BLaER1 treated with 17β-estradiol and CSF1 and Interleukin-3, amounts not matched to agents 10 nM and 100 nM (cell line): ENCODE data around the gene ADK.

Experiments
- H3K27ac ChIP-seq, 11 experiments: shearing (Covaris generic); formaldehyde crosslinking; 2 replicates each; pipeline ENCODE4 v1.8.1; 2022
- H3K27me3 ChIP-seq, 11 experiments: shearing (Covaris generic); formaldehyde crosslinking; 2 replicates each; pipeline ENCODE4 v1.8.1; 2022
- H3K36me3 ChIP-seq, 11 experiments: shearing (Covaris generic); formaldehyde crosslinking; 2 replicates each; pipeline ENCODE4 v1.8.1; 2022
- H3K4me1 ChIP-seq, 10 experiments: shearing (Covaris generic); formaldehyde crosslinking; 2 replicates each; pipeline ENCODE4 v1.8.1; 2022
- H3K4me2 ChIP-seq, 11 experiments: shearing (Covaris generic); formaldehyde crosslinking; 2 replicates each; pipeline ENCODE4 v1.8.1; 2022
- H3K4me3 ChIP-seq, 10 experiments: shearing (Covaris generic); formaldehyde crosslinking; 2 replicates each; pipeline ENCODE4 v1.8.1; 2022
- H3K9ac ChIP-seq, 11 experiments: shearing (Covaris generic); formaldehyde crosslinking; 2 replicates each; pipeline ENCODE4 v1.8.1; 2022
- H3K9me3 ChIP-seq, 11 experiments: shearing (Covaris generic); formaldehyde crosslinking; replicated peaks in 1 of 11; 2 replicates each; pipeline ENCODE4 v1.8.1; 2022
- H4K20me1 ChIP-seq, 11 experiments: shearing (Covaris generic); formaldehyde crosslinking; 2 replicates each; pipeline ENCODE4 v1.8.1; 2022
- Cebpa-rat ChIP-seq, 11 experiments: shearing (Covaris generic); IDR thresholded peaks; 2 replicates each; pipeline ENCODE4 v1.8.1; 2022

The ADK gene

DNA sequence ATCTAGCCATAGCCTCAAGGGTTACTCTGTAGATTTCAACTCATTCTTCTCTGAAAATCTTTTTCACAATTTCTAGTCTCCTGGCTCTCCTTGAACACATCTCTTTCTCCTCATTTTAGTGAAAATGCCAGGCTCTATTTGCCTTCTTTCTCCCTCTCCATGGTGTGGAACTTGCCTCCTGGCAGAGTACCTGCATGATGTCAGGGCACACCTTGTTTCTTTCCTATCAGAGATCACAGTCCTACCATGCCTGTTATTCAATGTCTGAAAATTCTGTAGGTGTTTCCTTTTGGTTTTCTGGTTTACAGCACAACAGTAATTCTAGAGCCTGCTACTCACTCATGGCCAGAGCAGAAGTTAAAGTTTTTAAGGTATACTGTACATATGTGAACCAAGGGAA, 237.8 kb downstream of the ADK start:
- Histone ChIP-seq H3K4me2 (no peak overlapping the region), H3K36me3 (peaks cover 0 to 22% (median 4%) of the 10 kb centered on the region in 11 experiments; a peak in 10 of 22 replicates), H3K9ac (no peak overlapping the region), H3K27ac (no peak overlapping the region), H3K9me3 (no peaks in the 10 kb centered on the region), H4K20me1 (peaks cover 0 to 14% (median 0%) of the 10 kb centered on the region in 11 experiments; a peak in 2 of 22 replicates), H3K4me3 (no peak overlapping the region), H3K4me1 (peaks cover 0 to under 1% (median 0%) of the 10 kb centered on the region in 10 experiments; a peak in 1 of 20 replicates), H3K27me3 (no peaks in the 10 kb centered on the region)
- no peak for TF ChIP-seq Cebpa-rat (IDR thresholded peaks at IDR 0.05)

DNA sequence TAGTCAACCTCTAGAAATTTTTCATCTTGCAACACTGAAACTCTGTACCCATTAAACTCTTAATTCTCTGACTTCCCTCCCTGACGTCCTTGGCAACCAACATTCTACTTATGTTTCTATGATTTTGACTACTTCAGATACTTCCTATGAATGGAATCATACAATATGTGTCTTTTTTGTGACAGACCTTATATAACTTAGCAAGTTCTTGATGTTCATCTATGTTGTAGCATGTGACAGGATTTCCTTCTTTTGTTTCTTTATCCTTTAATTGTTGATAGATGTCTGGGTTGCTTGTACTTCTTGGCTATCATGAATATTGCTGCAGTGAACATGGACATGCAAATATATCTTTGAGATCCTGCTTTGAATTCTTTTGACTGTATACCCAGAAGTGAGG, 240.8 kb downstream of the ADK start:
- Histone ChIP-seq H3K27ac (no peak overlapping the region), H3K9ac (no peak overlapping the region), H3K27me3 (no peaks in the 10 kb centered on the region), H3K4me3 (no peak overlapping the region), H4K20me1 (peaks cover 0 to 5% (median 0%) of the 10 kb centered on the region in 11 experiments; a peak in 1 of 22 replicates), H3K36me3 (peaks cover 3 to 47% (median 33%) of the 10 kb centered on the region in 11 experiments; a peak in 20 of 22 replicates), H3K4me2 (no peak overlapping the region), H3K9me3 (no peaks in the 10 kb centered on the region), H3K4me1 (no peaks in the 10 kb centered on the region)
- TF ChIP-seq Cebpa-rat (IDR thresholded peaks at IDR 0.05), result no peak

DNA sequence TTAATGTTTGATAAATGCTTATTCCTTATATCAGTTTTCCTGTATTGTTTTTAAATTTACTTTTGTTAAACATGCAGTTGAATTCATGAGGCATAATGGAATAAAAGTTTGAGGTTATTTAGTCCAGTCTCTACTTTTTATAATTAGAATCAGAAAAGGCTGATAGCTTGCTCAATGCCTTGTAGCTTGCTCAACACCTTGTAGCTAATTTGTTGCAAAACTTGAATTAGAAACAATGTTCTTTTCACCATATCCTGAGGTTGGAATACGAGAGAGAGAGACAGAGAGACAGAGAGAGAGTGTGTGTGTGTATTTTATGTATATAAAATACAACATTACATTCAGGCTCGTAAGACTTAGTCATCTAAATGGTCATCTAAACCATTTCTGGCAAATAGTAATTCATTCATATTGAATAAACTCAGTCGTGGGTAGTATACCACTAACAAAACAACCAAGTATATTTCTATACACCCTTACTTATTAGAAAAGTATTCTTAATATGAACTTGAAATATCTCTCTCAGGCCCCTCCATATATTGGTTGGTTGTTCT, 243.5 kb downstream of the ADK start:
- Histone ChIP-seq H3K9ac (no peak overlapping the region), H3K27me3 (no peaks in the 10 kb centered on the region), H3K4me2 (no peak overlapping the region), H3K4me3 (no peak overlapping the region), H3K4me1 (no peaks in the 10 kb centered on the region), H3K36me3 (peaks cover 3 to 42% (median 36%) of the 10 kb centered on the region in 11 experiments; a peak in 20 of 22 replicates), H4K20me1 (no peaks in the 10 kb centered on the region), H3K27ac (no peak overlapping the region), H3K9me3 (no peaks in the 10 kb centered on the region)
- TF ChIP-seq Cebpa-rat (IDR thresholded peaks at IDR 0.05), result no peak

DNA sequence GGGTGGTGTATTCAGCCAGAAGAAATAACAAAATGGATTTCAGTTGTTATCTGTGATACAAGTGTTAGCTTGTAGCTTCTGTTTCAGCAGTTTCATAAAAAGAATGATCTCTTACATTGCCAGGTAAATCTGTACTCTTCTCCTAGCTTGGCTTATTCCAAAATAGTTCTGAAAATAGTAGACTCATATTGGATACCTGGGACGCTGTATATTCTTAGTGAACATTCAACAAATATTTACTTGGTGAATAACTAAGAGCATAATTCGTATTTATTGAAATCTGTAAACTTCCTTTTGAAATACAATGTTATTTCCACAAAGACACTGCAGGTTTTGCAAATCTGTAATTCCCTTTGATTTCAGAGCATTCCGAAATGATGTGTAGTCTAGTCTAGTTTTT, 249.2 kb downstream of the ADK start:
- H3K36me3 ChIP-seq, result peaks cover 0 to 60% (median 32%) of the 10 kb centered on the region in 11 experiments; a peak in 20 of 22 replicates
- H3K4me3 ChIP-seq, result no peak overlapping the region
- no peaks in the 10 kb centered on the region for H4K20me1 ChIP-seq
- no peak for TF ChIP-seq Cebpa-rat (IDR thresholded peaks at IDR 0.05)
- H3K27ac ChIP-seq, result no peak overlapping the region
- no peaks in the 10 kb centered on the region for H3K4me1 ChIP-seq
- H3K27me3 ChIP-seq, result no peaks in the 10 kb centered on the region
- no peak overlapping the region for H3K9ac ChIP-seq
- H3K9me3 ChIP-seq, result peaks cover 0 to 12% (median 4%) of the 10 kb centered on the region in 11 experiments; a peak in 7 of 22 replicates
- H3K4me2 ChIP-seq, result no peak overlapping the region

DNA sequence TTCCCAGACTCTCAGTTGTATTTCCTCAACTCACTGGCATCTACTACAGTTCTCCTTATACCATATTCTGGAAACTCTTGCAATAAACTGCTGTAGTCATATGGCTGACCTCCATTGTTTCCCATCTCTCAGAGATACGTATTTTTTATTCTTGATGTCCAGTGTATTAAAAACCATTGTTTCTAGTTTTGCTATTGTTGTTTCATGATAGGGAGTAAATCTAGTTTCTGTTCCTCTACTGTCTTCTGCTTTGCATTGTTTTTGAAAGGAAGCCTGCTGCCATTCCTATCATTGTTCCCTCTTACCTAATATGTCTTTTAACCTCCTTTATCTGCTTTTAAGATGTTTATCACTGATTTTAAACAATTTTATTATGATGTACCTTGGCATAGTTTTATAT, 255.0 kb downstream of the ADK start:
- Histone ChIP-seq H3K27ac (0 out of 22 replicates have a peak overlapping the region, but pooled peaks of 1 of the 11 experiments have one; percentile 7), H3K27me3 (no peaks in the 10 kb centered on the region), H4K20me1 (no peaks in the 10 kb centered on the region), H3K4me3 (no peak overlapping the region), H3K4me1 (peaks cover 0 to 7% (median 0%) of the 10 kb centered on the region in 10 experiments; a peak in 2 of 20 replicates), H3K9me3 (peaks cover 0 to 25% (median 13%) of the 10 kb centered on the region in 11 experiments; a peak in 15 of 22 replicates), H3K4me2 (no peak overlapping the region), H3K36me3 (peaks cover 19 to 67% (median 42%) of the 10 kb centered on the region in 11 experiments), H3K9ac (no peak overlapping the region)
- TF ChIP-seq Cebpa-rat (IDR thresholded peaks at IDR 0.05), result no peak

DNA sequence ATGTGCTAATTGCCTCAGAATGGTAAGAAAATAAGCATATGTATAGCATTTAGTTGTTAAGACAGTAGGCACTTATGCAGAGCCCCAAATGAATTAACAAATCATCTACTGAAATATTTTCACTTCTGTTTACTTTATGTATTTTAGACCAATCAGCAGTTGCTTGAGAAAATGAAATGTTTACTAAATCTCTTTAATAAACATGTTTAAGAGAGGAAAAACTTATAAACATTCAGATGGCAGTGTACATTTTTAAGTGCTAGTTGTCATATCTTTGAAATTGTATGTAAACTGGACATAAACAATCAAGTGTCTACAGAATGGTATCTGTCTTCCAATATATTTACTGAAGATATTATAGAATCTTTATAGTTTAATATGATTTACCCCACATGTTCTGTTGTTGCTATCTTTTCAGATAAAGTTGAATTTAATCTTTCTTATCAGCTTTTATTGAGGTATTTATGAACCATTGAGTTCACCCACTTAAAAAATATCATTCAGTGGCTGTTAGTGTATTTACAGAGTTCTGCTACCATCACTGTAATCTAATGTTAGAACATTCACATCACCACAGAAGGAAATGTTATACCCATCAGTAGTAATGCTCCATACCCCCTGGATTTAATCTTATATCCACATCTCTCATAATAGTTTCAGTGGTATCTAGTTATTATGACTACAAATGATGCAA, 264.3 kb downstream of the ADK start:
- no peaks in the 10 kb centered on the region for H4K20me1 ChIP-seq
- no peak overlapping the region for H3K4me3 ChIP-seq
- H3K9me3 ChIP-seq, result peaks cover 9 to 24% (median 21%) of the 10 kb centered on the region in 11 experiments; a peak in 21 of 22 replicates
- no peak overlapping the region for H3K27ac ChIP-seq
- H3K27me3 ChIP-seq, result no peaks in the 10 kb centered on the region
- no peak overlapping the region for H3K9ac ChIP-seq
- H3K4me2 ChIP-seq, result no peak overlapping the region
- peaks cover 0 to 18% (median 10%) of the 10 kb centered on the region in 10 experiments; a peak in 14 of 20 replicates for H3K4me1 ChIP-seq
- TF ChIP-seq Cebpa-rat (IDR thresholded peaks at IDR 0.05), result no peak
- H3K36me3 ChIP-seq, result peaks cover 20 to 38% (median 31%) of the 10 kb centered on the region in 11 experiments

DNA sequence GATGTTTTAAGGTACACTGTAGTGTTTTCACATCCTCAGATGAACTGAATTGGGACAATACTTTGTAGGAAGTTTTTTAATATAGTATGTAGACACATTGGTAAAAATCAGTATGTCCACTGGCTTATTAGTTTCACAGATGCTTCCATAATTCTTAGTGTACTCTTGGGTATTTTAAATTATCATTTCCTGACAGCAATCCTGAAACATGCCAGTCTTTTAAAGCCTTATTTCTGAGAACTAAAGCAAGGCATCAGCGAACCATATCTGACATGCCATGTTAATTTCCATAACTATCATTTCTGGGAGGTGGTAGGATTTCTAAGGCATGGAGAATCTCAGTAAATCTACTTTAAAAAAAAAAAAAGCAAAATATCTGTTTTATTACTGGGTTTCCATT, 266.4 kb downstream of the ADK start:
- Histone ChIP-seq H3K4me3 (no peak overlapping the region), H3K4me1 (peaks cover 0 to 18% (median 10%) of the 10 kb centered on the region in 10 experiments; a peak in 14 of 20 replicates), H4K20me1 (no peaks in the 10 kb centered on the region), H3K27ac (no peak overlapping the region), H3K36me3 (peaks cover 7 to 29% (median 16%) of the 10 kb centered on the region in 11 experiments; a peak in 21 of 22 replicates), H3K9me3 (peaks cover 0 to 10% (median 6%) of the 10 kb centered on the region in 11 experiments; a peak in 18 of 22 replicates), H3K4me2 (no peak overlapping the region), H3K9ac (no peak overlapping the region), H3K27me3 (no peaks in the 10 kb centered on the region)
- no peak for TF ChIP-seq Cebpa-rat (IDR thresholded peaks at IDR 0.05)

DNA sequence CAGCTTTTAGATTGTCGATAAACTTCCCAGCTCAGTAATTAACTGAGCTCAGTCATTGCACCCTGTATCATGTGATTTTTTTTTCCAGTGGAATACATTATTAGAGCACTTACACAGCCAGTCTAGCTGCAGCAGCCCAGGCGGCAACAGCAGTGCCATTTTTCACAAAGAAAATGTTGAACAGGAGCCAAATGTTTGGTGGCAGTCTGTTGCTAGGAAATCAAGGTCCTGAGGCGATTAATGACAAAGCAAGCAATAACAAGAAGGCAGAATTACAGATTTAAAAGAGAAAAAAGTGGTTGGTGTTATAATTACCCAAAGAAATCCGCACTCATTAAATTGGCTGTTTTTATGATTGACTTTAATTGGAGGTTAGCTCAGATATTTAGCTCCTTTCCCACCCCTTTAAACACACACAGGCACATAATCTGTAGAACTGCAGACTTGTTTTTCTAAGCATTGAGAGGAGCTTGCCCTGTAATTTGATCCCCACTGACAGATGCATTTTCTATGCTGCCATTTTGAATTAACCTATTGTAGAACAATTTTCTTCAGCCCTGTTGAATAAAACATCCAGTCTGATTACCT, 267.4 kb downstream of the ADK start:
- H3K36me3 ChIP-seq, result peaks cover 0 to 28% (median 13%) of the 10 kb centered on the region in 11 experiments; a peak in 16 of 22 replicates
- H4K20me1 ChIP-seq, result no peaks in the 10 kb centered on the region
- no peak overlapping the region for H3K4me3 ChIP-seq
- no peaks in the 10 kb centered on the region for H3K27me3 ChIP-seq
- no peak overlapping the region for H3K9ac ChIP-seq
- no peak for TF ChIP-seq Cebpa-rat (IDR thresholded peaks at IDR 0.05)
- peaks cover 0 to 10% (median 4%) of the 10 kb centered on the region in 11 experiments; a peak in 16 of 22 replicates for H3K9me3 ChIP-seq
- H3K27ac ChIP-seq, result no peak overlapping the region
- H3K4me1 ChIP-seq, result peaks cover 0 to 18% (median 10%) of the 10 kb centered on the region in 10 experiments; a peak in 14 of 20 replicates
- H3K4me2 ChIP-seq, result no peak overlapping the region

DNA sequence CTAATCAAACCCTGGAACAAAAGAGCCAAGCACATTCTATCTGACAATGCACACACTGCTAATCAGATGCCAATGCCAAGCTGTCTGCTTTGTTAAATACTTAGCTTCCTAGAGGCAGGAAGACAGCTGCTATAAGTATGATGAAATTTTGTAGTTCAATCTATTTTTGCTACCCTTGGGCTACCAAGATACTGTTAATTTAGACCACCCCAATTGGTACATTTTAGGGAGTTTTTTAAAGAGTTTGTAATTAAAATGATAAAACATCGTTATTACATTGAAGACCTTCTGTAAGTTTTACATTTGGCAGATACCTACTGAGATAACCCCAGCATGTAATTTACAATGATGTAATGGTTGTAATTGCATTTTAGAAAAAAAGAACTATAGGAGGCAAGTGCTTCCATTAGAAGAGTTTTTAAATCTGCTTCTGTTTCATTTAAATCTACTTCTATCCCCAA, 268.5 kb downstream of the ADK start:
- Histone ChIP-seq H3K36me3 (peaks cover 0 to 34% (median 17%) of the 10 kb centered on the region in 11 experiments; a peak in 16 of 22 replicates), H3K9me3 (peaks cover 4 to 20% (median 15%) of the 10 kb centered on the region in 11 experiments; a peak in 18 of 22 replicates), H3K27ac (peak overlapping the region in 4 of 11 experiments; percentile 6 to 42 (median 36); a peak in 2 of 22 replicates), H3K4me2 (peak overlapping the region in 7 of 11 experiments; percentile 13 to 48 (median 30); a peak in 10 of 22 replicates), H3K9ac (no peak overlapping the region), H3K27me3 (no peaks in the 10 kb centered on the region), H3K4me3 (no peak overlapping the region), H3K4me1 (peaks cover 0 to 18% (median 10%) of the 10 kb centered on the region in 10 experiments; a peak in 14 of 20 replicates), H4K20me1 (no peaks in the 10 kb centered on the region)
- no peak for TF ChIP-seq Cebpa-rat (IDR thresholded peaks at IDR 0.05)
